ENCODE measurements around the gene EPB41L2.
"Not testable (repeated sequence)": the region's sequence is repeated elsewhere in the genome, so short reads cannot be mapped to it uniquely, and the experiment has no call there.

Gene EPB41L2

DNA sequence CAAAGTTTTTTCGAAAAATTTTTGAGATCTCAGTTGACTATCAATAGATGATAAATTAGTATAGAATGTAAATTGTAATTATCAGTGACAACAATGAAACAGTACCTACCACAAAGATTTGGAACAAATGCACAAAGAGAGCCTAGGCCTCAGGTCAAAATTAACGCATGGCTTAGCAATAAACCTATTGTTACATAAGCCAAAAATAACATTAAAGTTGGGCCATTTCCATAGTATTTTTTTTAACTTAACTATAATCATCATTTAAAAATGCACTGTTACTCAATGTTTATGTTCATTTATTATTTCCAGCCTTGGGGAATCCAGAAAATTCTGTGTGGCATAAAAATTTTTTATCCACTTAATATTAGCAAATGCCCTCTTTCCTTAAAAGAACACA lies 117.0 kb downstream of the EPB41L2 start:
- no peak for DNase-seq (ENCODE audit: low read depth, low spot score)

DNA sequence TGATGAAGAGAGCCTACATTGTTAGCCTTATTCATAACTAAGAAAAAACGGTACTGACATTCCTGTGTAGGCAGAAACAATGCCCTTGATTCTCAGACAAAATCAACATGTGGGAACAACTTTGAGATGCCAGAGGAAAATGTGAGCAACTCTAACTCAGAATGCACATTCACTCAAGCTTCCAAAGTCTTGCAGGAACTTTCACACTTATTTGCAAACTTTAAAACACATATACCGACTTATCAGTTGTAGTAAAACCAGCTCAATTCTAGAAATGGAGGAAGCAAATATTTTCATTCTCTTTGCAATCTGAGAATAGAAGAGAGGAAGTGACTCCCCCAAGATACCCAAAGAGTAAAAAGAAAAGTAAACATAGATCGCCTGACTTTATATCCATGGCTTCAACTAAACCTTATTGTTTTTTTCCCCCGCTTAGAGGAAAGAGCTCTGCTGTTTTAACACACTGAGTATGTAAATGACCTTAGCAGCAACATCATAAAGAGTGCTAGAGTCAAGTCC lies 117.6 kb downstream of the EPB41L2 start:
- no peak for DNase-seq (ENCODE audit: low read depth, low spot score)

- DNase-seq (ENCODE audit: low read depth, low spot score): no peak
Observed at GRCh38 chr6:130944486-130944885, 118.6 kb downstream of the EPB41L2 start.

GRCh38 chr6:130943738-130944137 lies 119.3 kb downstream of the EPB41L2 start:
- DNase-seq (ENCODE audit: low read depth, low spot score): no peak

DNA sequence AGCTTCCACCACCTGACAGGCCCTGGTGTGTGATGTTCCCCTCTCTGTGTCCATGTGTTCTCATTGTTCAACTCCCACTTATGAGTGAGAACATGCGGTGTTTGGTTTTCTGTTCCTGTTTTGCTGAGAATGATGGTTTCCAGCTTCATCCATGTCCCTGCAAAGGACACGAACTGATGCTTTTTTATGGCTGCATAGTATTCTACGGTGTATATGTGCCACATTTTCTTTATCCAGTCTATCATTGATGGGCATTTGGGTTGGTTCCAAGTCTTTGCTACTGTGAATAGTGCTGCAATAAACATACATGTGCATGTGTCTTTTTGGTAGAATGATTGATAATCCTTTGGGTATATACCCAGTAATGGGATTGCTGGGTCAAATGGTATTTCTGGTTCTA lies 120.3 kb downstream of the EPB41L2 start:
- DNase-seq (ENCODE audit: low read depth, low spot score): not testable (repeated sequence)

DNA sequence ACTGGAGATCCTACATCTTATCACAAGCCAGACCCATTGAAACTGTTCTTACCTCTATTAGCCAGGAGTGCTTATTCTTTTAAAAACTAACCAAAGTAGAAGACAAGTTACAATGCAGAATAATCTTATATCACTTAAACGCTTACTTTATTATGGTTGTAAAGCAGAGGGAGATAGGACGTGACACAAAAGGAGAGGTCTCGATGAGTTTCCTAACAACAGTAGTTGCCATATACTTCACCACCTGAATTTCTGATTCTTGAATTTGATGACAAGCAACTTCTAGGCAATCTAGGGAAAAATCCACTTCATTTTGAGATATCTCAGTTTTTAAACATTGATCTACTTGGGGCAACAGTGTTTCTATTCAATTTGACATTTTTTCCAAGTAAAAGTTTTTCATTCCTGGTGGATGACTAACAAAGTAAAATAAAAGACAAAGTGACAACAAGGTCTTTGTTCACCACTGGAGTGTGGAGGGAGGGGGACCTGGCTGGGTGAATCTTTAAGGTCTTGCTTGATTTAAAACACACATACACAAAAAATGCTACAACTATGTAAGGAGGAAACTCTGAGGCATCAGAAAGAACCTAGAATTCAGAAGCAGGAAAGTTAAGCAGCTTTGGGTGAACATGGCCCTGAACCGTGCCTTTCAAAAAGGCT lies 125.0 kb downstream of the EPB41L2 start:
- DNase-seq (ENCODE audit: low read depth, low spot score): no peak

DNA sequence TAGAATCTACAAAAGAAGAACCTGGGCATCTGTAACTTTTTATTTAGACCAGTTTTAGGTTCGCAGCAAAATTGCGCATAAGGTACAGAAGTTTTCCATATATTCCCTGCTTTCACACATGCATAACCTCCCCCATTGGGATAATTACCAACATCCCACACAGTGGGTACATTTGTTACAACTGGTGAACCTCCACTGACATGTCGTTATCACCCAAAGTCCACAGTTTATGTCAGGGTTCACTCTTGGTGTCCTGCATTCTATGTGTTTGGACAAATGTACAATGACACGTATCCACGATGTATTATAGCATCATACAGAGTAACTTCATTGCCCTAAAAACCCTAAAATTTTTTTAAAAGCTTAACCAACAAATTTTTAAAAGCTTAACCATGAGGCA lies 126.1 kb downstream of the EPB41L2 start:
- DNase-seq (ENCODE audit: low read depth, low spot score): no peak

- DNase-seq (ENCODE audit: low read depth, low spot score): no peak
Observed at GRCh38 chr6:130935978-130936377, 127.1 kb downstream of the EPB41L2 start.

DNA sequence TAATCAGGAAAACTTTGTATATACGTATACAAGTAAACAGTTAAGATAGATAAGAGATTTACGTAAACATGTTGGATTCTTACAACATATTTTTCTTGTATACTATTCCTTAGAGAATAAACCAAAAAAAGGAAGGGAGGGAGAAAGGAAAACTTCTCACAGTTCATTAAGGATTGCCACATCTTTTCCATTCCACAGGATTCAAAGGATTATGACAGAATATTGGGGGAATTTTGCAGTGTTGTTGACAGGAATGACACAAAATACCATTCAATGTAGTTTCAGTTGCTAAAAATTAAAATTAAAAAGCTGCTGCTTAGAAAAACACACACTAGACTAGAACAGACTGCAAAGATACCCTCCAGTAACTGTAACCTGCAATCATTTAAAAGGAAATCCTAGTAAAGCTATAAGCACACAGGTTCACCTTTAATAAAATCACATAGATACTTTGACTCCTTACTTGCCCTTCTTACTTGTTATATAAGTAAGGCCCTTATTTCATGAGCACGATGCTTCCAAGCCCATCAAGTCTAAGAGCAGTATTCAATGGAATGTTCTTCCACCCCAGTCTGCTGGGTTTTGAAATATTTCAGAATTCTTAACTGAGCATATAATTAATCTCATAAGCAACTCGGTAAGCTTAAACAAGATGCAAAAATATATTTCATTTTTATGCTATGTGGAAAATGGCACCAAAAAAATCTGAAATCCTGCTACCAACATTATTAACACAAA lies 128.0 kb downstream of the EPB41L2 start:
- DNase-seq (ENCODE audit: low read depth, low spot score): no peak

GRCh38 chr6:130933712-130934200 lies 129.3 kb downstream of the EPB41L2 start:
- no peak for DNase-seq (ENCODE audit: low read depth, low spot score)

DNA sequence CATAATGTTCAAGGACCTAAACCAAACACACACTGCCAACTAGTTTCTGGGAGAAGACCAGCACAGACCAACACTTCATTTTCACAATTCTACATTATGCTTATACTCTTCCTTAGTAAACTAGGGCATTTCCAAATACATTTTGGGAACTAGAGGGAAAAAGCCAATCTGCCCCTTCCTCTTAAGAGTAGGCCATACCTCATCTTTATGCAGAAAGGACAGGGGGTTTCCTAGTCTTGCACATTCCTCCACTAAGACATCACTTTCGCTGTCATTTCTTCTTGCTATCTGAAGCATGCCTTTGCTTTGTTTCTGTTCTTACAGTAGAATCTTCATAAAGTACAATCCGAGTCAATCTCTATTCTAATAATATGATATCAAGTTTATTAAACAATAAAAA lies 130.1 kb downstream of the EPB41L2 start:
- DNase-seq (ENCODE audit: low read depth, low spot score): no peak

DNA sequence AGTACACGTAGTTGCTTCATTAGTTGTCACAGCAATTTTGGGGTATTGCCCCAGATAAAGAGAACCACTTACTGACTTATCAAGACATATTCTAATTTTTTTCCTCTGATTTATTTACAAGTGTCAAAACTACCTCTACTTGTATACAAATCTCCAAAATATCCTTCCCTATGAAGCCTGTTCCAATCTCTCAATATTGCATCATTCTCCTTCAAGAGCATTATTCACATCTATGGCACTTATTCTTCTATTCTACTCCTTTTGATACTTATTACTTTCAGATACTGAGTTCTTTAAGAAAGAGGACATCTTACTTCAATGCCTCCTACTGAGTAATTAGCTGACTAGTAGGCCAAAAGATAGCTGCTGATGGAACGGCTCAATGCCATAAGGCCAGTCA lies 130.6 kb downstream of the EPB41L2 start:
- DNase-seq (ENCODE audit: low read depth, low spot score): no peak

DNA sequence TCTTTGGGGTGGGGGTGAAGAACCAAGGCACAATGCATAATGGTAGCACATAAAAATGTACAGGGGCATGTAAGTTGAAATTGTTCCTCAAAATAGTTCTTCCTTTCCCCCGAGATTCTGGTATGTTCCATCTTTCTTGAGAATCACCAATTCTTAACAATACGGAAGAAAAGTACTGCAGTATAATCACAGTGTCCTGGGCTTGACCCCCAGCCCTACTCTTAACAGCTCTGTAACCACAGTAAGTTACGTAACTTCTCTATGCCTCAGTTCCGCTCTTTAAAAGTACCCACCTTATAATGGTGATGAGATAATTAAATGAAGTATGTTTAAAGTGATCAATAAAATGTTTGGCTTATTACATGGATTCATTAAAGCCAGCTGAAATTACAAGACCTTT lies 131.4 kb downstream of the EPB41L2 start:
- DNase-seq (ENCODE audit: low read depth, low spot score): no peak

GRCh38 chr6:130929036-130929678 lies 133.9 kb downstream of the EPB41L2 start:
- DNase-seq (ENCODE audit: low read depth, low spot score): no peak

GRCh38 chr6:130928158-130928912 lies 134.7 kb downstream of the EPB41L2 start:
- DNase-seq (ENCODE audit: low read depth, low spot score): no peak

- DNase-seq (ENCODE audit: low read depth, low spot score): no peak
Observed at GRCh38 chr6:130927305-130927704, 135.7 kb downstream of the EPB41L2 start.

DNA sequence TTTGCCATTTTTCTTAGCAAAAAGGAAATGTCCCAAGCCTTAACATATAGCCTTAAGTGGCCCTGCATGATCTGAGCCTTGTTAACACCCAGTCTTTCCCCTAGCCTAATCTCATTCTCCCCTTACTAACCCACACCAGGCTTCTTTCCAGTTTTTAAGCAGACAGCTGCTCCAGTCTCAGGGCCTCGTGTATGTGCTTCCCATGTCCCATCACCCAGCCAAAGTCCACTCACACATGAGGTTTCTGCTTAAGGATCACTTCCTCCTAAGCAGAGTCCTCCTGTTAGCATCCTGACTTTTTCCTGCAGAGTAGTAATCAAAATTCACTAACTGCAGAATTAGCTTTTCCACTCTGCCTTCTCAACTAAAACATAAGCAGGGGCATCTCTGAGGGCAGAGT lies 139.7 kb downstream of the EPB41L2 start:
- DNase-seq (ENCODE audit: low read depth, low spot score): no peak

DNA sequence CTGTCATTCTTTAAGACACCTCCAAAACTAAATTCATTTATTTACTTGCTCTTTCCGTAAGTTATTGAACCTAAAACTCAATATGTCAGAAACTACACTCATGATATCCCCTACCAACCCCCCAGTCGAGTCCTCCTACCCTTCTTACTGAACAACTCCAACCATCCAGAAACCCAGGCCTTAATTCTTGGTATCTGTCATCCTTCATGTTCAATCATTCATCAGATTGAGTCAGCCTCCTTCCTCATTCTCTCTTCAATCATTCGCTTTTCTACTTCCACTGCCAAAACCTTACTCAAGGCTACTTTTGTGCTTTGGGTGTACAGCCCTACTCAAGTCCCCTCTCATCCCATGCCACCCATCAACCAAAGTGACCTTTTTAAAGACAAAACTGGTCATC lies 140.1 kb downstream of the EPB41L2 start:
- no peak for DNase-seq (ENCODE audit: low read depth, low spot score)

DNA sequence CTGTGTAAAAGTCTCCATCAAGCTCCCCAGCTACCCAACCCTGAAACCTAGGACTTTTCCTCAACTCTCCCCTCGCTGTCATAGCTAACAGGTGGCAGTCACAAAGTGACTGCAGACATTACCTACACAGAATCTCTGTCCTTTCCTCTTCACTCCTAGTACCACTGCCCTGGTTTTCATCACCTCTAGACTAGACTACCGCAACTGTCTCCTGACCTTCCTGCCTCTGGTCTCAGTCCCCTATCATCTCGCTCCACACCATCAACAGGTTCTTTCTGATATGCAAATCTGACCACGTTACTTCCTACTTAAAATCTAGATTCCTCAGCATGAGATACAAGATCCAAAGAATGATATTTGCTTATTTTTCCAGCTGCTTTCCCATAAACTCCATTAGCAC lies 142.1 kb downstream of the EPB41L2 start:
- no peak for DNase-seq (ENCODE audit: low read depth, low spot score)

- no peak for DNase-seq (ENCODE audit: low read depth, low spot score)
Observed at GRCh38 chr6:130918171-130918570, 144.9 kb downstream of the EPB41L2 start.

DNA sequence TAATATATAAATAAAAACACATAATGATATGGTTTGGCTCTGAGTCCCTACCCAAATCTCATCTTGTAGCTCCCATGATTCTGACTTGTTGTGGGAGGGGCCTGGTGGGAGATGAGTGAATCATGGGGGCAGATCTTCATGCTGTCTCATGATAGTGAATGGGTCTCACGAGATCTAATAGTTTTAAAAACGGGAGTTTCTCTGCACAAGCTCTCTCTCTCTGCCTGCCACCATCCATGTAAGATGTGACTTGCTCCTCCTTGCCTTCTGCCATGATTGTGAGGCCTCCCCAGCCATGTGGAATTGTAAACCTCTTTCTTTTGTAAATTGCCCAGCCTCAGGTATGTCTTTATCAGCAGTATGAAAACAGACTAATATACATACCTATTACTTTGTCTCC lies 147.4 kb downstream of the EPB41L2 start:
- not testable (repeated sequence) for DNase-seq (ENCODE audit: low read depth, low spot score)

GRCh38 chr6:130913120-130913519 lies 149.9 kb downstream of the EPB41L2 start:
- no peak for DNase-seq (ENCODE audit: low read depth, low spot score)
